GM12874 (cell line): ENCODE measurements around the gene DICER1.

Experiments used
- TF ChIP-seq, protein P1 (sequence below): IDR thresholded peaks from 2 replicates; pipeline ENCODE4 v1.5.1; 2011; ENCODE audit warnings: low read depth, mild to moderate bottlenecking, control low read depth, low read length, moderate library complexity; ENCODE audit not compliant: insufficient read depth

Gene DICER1

DNA sequence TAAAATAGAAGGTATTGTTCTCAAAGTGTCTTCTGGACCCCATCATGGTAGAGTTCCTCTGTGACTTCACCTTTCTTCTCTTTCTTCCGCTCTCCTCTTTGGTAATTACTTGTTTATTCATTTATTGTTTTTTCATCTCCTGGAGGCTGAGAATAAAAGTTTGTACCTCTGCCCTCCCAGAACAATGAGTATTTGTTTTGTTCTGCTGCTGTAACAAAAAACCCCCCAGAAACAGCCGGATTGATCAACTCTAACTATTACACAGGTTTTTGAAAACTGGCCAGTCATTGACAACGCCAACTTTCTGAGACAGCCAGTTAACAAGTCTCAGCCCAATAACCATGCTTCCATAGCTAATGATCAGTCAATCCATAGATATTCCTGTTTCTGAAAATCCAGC is 8.2 kb upstream of the DICER1 start:
- TF ChIP-seq, protein P1, sequence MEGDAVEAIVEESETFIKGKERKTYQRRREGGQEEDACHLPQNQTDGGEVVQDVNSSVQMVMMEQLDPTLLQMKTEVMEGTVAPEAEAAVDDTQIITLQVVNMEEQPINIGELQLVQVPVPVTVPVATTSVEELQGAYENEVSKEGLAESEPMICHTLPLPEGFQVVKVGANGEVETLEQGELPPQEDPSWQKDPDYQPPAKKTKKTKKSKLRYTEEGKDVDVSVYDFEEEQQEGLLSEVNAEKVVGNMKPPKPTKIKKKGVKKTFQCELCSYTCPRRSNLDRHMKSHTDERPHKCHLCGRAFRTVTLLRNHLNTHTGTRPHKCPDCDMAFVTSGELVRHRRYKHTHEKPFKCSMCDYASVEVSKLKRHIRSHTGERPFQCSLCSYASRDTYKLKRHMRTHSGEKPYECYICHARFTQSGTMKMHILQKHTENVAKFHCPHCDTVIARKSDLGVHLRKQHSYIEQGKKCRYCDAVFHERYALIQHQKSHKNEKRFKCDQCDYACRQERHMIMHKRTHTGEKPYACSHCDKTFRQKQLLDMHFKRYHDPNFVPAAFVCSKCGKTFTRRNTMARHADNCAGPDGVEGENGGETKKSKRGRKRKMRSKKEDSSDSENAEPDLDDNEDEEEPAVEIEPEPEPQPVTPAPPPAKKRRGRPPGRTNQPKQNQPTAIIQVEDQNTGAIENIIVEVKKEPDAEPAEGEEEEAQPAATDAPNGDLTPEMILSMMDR: no peak

DNA sequence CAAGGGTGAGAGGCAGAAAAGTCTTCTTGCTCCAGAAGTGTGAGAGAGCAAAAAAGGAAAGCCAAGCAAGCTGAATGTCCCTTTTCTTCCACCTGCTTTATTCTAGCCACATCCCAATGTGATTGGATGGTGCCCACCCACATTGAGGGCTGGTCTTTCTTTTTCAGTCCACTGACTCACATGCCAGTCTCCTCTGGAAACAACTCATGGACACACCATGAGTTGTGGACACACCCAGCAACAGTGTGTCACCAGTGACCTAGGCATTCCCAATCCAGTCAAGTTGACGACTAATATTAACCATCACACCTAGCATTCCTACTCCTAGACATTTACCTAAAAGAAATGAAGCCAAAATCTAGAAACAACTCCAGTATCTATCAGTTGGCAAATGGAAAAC is 7.2 kb upstream of the DICER1 start:
- TF ChIP-seq, protein P1: no peak

DNA sequence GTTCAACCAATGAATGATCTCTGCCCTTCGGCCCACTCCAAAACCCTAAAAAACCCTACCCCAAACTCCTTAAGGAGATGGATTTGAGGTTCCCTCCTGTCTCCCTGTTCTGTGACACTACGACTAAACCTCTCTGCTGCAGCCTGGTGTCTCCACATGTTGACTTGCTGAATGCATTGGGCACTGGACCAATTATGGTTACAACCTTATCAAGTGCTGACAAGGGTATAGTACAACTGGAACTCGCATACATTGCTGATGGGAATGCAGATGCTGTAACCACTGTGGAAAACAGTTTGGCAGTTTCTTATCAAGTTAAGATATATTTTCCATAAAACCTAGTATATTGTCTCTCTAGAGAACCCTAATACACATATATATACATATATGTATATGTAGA is 6.3 kb upstream of the DICER1 start:
- TF ChIP-seq, protein P1: no peak

DNA sequence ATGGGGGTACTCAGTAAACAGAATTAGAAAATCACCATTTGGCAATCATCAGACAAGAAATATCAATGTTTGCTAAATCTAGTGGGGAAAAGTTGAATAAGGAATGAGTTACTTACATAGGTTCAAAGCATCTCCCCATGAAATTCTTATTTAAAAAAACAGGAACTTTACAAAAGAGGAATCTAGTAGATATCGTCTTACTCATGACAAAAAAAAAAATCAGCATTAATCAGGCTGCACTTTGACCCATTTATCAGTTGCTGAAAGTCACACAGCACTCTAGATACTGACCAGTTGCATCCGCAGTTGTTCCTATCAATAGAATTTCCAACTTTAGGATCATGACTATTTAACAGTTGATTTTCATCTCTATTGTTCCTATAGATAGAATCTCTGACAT is 5.8 kb upstream of the DICER1 start:
- TF ChIP-seq, protein P1: no peak

DNA sequence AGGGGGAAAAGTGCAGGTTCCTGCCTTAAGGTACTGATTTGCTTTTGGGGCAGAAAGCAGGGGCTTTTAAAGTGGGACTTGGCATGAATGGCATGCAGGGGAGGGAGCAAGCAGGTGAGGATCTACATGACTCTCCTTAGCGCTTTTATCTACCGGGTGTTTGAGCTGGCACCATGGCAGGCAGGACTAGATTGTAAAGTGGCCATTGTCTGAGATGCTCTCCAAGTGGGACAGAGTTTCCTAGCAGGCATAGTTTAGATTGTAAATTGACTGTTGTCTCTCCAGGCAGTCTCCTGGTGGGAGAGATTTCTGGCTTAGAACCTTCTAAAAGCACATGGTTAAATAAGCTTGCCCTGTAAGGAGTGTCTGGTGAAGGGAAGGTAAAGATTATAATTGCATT is 5.3 kb upstream of the DICER1 start:
- TF ChIP-seq, protein P1: no peak

DNA sequence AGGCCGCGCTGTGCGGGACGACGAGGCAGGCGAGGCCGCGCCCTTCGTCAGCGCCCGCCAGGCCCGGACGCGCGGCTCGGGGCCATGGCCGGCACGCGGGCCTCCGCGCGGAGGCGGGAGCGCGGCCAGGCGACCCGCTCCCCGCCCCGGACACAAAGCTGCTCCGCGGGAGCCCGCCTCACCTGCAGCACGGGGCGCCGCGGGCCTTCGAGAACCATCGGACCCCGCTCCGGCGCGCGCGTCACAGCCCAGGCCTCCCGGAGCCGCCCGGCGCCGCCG is 342 bp downstream of the DICER1 start:
- TF ChIP-seq, protein P1: no peak

DNA sequence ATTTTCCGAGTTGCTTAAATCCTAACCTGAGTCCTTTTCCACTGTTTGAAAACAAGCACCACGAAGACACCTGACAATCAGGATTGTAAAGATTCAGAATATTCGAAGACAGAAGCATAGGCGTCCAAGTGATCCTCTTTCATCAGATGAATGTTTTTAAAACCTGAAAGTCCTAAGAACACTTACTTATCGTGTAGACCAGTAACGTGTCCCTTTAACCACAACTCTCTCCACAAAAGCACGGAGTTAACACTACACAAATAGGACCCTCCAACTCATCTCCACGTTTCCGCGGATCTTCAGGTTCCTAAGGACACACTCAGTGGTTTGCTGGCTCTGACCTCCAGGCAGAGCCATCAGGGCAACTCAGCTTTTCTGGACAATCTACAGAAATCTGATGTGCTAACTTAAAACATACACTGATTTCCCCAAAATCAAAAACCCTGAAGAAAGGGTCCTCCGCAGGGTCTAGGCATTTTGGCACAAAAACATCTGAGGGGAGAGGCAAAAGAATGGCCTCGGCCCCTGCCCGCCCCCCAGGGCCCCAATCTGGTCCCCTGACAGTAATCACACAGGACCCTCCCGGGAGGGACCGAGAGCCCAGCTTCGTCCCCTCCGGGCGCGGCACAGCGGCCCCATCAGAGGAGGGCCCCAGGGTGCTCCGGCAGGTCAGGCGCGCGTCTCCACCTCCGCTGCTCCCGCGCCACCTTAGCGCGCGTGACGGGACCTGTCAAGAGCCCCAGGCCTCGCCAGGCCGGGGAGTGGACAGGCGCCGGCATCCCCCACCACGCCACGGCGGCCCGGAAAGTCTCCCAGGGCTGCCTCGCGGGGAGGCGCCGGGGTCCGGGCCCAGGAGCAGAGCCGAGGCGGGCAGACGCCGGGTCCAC is 925 bp downstream of the DICER1 start:
- TF ChIP-seq, protein P1: no peak
